GM18951 (cell line): Measurements from ENCODE around the gene ZFP28.

ENCODE experiments used
- POLR2A ChIP-seq: IDR thresholded peaks from 4 replicates; pipeline ENCODE4 v1.6.1; 2011; ENCODE audit warnings: mild to moderate bottlenecking; ENCODE audit not compliant: insufficient read length, insufficient read depth; ENCODE audit errors: extremely low read depth
- in situ Hi-C: fragments of 300-500 bp; cut with MboI; formaldehyde crosslinking; loops from one replicate; pipeline ENCODE4 v1.12.0; 2022; ENCODE audit warnings: low sequenced_read_pairs, mixed read lengths, inconsistent platforms; ENCODE audit not compliant: unreplicated experiment

ZFP28 gene

DNA sequence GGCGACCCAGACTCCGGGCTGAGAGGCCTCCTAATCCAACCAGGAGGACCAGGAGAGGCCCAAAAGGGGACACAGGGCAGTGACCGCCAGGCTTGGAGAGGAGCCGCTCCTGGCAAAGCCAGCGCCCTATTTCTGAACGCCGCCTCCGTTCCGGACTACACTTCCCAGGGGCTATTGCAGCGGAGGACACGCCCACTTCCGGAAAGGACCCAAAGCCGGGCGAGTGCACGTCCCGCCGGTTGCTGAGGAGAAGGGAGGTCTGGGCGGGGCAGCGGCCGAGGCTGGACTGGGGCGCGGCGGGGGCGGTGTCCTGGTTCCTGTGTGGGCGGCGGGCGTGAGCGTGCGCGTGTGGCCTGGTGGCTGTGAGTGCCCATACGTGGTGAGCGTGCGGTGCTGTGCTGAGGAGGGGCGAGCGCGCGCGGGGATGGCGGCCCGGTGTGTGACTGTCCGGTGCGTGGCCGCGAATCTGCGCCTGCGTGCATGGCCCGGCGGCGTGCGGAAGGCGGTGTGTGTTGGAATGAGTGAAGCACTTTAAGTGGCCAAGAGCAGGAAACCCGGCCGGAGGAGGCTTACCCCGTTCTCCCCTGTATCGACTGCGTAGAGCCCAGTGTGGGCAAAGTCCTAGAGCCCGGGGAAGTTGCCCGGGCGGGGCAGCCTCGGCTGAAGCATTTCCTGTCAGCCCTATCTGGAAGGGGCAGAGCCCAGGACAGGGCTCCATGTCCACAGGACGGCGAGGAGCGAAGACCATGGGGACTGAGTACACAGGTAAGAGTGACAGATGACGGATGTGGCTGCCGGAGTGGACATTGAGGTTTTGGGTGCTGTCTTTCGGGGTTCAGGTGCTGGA, 28.7 kb downstream of the ZFP28 start, which contains the start of gene ZNF470:
Gene ZNF470, plus strand, starts transcription at position 195 of the 847 bp plus-strand sequence. CDS start 2,844 bp downstream, outside the sequence.
- in situ Hi-C loops, result no loop called here
- TF ChIP-seq POLR2A, result peak; percentile 39

- in situ Hi-C loops, result no loop called here
- TF ChIP-seq POLR2A, result no peak
Measured at GRCh38 chr19:56572589-56572988, 33.8 kb downstream of the ZFP28 start.

- in situ Hi-C loops, result no loop called here
- no peak for TF ChIP-seq POLR2A
Measured at GRCh38 chr19:56573914-56574313, 35.2 kb downstream of the ZFP28 start.

DNA sequence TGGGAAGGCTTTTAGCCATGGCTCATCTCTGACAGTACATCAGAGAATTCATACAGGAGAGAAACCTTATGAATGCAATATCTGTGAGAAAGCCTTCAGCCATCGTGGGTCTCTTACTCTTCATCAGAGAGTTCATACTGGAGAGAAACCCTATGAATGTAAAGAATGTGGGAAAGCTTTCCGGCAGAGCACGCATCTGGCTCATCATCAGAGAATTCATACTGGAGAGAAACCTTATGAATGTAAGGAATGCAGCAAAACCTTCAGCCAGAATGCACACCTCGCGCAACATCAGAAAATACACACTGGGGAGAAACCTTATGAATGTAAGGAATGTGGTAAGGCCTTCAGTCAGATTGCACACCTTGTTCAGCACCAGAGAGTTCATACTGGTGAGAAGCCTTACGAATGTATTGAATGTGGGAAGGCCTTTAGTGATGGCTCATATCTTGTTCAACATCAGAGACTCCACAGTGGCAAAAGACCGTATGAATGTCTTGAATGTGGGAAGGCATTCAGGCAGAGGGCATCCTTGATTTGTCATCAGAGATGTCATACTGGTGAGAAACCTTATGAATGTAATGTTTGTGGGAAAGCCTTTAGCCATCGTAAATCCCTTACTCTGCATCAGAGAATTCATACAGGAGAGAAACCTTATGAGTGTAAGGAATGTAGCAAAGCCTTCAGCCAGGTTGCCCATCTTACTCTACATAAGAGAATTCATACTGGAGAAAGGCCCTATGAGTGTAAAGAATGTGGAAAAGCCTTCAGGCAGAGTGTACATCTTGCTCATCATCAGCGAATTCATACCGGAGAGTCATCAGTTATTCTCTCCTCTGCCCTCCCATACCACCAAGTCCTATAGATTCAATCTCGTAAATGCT, 39.2 kb downstream of the ZFP28 start:
- TF ChIP-seq POLR2A, result no peak

GRCh38 chr19:56594446-56594782, 55.7 kb downstream of the ZFP28 start:
- in situ Hi-C loops, result no loop called here
- no peak for TF ChIP-seq POLR2A

More for the DNA sequence above, 39.2 kb downstream of the ZFP28 start:
- in situ Hi-C loops, result no loop called here

DNA sequence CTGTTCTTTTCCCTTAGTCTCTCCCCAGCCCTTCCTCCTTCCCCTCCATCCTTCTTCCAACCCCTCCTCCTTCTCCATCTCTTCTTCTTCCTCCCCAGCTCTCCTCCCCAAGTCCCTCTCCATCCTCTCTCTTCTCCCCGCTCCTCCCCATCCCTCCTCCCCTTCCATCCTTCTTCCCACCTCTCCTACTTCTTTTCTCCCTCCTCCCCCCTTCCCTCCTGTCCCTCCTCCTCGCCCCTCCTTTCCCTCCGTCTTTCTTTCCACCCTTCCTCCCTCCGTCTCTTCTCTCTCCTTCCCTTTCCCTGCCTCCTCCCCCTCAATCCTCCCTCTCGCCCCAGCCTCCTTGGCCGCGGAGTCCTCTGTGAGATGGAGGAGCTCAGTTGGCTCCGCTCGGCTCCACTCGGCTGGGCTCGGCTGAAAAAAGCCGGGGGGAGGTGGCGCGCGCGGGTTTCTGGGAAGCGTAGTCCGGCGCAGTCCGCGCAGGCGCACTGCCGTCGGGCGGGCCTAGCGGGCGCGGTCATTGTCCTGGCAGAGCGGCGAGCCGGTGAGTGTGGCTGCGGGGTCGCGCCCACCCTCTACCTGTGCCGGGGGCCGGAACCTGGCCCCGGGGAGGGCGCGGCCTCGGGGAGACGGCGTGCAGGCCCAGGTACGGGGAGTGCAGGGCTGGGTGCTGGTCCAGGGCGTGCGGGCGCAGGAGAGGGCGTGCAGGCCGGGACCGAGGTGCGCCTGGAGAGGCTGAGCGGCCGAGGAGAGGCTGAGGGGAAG, 56.2 kb downstream of the ZFP28 start, which contains the start of gene ZNF71:
Gene ZNF71, plus strand, starts transcription at position 520 of the 765 bp plus-strand sequence. CDS start 6,257 bp downstream, outside the sequence.
- in situ Hi-C loops, result no loop called here
- peak; percentile 53 for TF ChIP-seq POLR2A

DNA sequence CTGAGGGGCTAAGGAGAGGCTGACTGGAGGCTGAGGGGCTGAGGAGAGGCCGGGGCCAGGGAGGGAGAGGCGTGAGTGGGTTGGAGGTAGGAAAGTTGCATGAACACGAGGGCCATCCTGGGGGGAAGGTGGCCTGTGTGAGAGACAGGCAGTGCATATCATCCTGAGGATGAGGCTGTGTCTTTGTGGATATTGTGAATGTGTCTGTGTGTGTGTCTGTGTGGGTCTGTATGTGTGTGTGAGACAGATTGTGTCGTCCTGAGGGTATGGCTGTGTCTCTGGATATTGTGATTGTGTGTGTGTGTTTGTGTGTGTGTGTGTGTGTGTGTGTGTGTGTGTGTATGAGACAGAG, 56.8 kb downstream of the ZFP28 start:
- in situ Hi-C loops, result no loop called here
- TF ChIP-seq POLR2A, result no peak

- TF ChIP-seq POLR2A, result no peak
- in situ Hi-C loops, result no loop called here
Measured at GRCh38 chr19:56596676-56597075, 57.9 kb downstream of the ZFP28 start.

DNA sequence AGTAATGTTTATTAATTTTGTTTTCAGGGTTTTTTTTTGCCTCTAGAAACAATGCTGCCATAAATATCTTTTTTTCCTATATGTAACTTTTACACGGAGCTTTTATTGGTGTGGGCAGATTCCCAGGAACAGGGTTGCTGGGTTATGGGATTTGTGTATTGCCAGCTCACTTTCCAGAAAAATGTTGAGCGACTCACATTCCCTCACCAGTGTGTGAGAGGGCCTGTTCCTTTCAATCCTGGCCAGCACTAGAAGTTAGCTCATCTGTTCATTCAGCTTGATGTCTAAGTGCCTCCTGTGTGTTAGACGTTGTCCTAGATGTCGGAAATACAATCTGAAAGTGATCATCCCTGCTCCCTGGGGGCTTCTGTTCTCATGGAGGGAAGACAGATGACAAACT, 58.9 kb downstream of the ZFP28 start:
- TF ChIP-seq POLR2A, result no peak
- in situ Hi-C loops, result no loop called here

DNA sequence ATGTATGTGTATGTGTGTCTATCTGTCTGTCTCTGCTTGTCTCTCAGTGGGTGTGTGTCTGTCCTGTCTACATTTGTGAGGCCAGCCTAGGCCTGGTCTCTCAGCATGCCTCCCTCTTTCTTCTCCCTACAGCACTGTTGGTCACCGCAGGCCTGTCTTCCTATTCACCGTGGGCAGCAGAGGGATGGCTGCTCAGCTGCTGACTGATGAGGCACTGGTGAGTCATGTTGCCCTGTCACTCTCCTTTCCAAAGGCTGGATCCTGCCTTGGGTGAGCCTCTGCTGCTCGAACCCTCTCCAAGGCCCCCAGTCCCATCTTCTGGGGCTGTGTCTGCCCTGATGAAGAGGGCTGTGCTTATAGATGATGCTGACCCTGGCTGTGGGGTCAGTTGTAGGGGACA, 62.6 kb downstream of the ZFP28 start:
- in situ Hi-C loops, result no loop called here
- TF ChIP-seq POLR2A, result no peak

- in situ Hi-C loops, result no loop called here
- TF ChIP-seq POLR2A, result no peak
Measured at GRCh38 chr19:56603829-56604228, 65.1 kb downstream of the ZFP28 start.
